ENCODE data around the gene DNAAF8. TPM values are rescaled to one million over a fixed set of nuclear protein-coding genes. Genes with fewer than 3 reads are reported as not detected.
"Not testable (repeated sequence)": the region's sequence is repeated elsewhere in the genome, so short reads cannot be mapped to it uniquely, and the experiment has no call there.

The DNAAF8 gene
- total RNA-seq, 3 donors from 2014 or later = 0.22 to 1.8 (median 0.98) TPM

- intact Hi-C loops (cut with DNase I, micrococcal nuclease) = no loop called here
- H3K36me3 ChIP-seq (ENCODE audit: low read depth) = no peaks in the 10 kb centered on the region
- no peaks in the 10 kb centered on the region for H3K9me3 ChIP-seq
- DNase-seq (no peak), ATAC-seq (no peak)
- H3K4me3 ChIP-seq = no peak overlapping the region
- H3K4me1 ChIP-seq (ENCODE audit: low read depth) = peaks cover 12% of the 10 kb centered on the region
- TF ChIP-seq, protein P1, sequence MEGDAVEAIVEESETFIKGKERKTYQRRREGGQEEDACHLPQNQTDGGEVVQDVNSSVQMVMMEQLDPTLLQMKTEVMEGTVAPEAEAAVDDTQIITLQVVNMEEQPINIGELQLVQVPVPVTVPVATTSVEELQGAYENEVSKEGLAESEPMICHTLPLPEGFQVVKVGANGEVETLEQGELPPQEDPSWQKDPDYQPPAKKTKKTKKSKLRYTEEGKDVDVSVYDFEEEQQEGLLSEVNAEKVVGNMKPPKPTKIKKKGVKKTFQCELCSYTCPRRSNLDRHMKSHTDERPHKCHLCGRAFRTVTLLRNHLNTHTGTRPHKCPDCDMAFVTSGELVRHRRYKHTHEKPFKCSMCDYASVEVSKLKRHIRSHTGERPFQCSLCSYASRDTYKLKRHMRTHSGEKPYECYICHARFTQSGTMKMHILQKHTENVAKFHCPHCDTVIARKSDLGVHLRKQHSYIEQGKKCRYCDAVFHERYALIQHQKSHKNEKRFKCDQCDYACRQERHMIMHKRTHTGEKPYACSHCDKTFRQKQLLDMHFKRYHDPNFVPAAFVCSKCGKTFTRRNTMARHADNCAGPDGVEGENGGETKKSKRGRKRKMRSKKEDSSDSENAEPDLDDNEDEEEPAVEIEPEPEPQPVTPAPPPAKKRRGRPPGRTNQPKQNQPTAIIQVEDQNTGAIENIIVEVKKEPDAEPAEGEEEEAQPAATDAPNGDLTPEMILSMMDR (IDR thresholded peaks at IDR 0.05) = no peak
These were observed 3.2 kb downstream of the DNAAF8 start for GRCh38 chr16:4737545-4737944.

GRCh38 chr16:4738370-4738769, 4.0 kb downstream of the DNAAF8 start:
- ATAC-seq; H3K4me1 ChIP-seq (ENCODE audit: low read depth); H3K36me3 ChIP-seq (ENCODE audit: low read depth); DNase-seq; intact Hi-C loops (cut with DNase I, micrococcal nuclease); H3K9me3 ChIP-seq; H3K4me3 ChIP-seq: not testable (repeated sequence)

- H3K36me3 ChIP-seq (ENCODE audit: low read depth) = no peaks in the 10 kb centered on the region
- intact Hi-C loops (cut with DNase I, micrococcal nuclease) = no loop called here
- ATAC-seq = peak; percentile 81
- DNase-seq = peak in 2 of 3 donors; percentile 29 to 51
- no peaks in the 10 kb centered on the region for H3K9me3 ChIP-seq
- H3K4me1 ChIP-seq (ENCODE audit: low read depth) = no peaks in the 10 kb centered on the region
- TF ChIP-seq, protein P1 (IDR thresholded peaks at IDR 0.05) = no peak
- H3K4me3 ChIP-seq = no peak overlapping the region
These were observed 9.0 kb downstream of the DNAAF8 start for GRCh38 chr16:4743226-4743878.

DNA sequence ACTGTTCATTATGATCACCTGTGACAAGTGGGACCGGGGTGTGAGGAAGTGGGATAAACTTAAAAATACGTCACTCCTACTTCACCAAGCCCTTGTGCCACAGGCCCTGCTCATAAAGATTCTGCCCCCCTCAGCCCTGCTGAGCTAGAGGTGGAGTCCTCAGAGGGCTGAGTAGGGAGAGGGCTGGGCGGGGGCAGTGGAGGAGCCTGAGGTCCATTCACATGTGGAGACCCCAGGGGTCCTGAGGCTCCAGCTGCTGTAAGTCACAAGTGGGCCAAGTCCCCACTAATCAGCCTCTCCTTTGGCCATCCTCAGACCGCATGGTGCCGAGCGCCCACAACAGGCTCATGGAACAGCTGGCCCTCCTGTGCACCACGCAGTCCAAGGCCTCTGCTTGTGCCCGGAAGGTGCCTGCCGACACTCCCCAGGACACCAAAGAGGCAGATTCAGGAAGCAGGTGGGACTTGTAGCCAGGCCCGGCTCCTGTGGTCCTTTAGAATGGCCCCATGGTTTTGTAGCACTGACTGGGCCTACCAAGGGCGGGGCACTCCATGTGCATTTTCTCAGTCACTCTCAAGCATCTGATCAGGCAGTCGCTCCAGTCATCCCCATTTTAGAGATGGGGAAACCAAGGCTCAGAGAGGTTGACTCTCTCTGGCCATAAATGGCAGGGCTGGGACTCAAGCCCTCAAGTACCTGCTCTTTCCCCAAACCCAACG, 10.4 kb downstream of the DNAAF8 start:
- DNase-seq = no peak
- no peaks in the 10 kb centered on the region for H3K4me1 ChIP-seq (ENCODE audit: low read depth)
- H3K9me3 ChIP-seq = no peaks in the 10 kb centered on the region
- no peak overlapping the region for H3K4me3 ChIP-seq
- intact Hi-C loops (cut with DNase I, micrococcal nuclease) = no loop called here
- TF ChIP-seq, protein P1 (IDR thresholded peaks at IDR 0.05) = no peak
- no peak for ATAC-seq
- H3K36me3 ChIP-seq (ENCODE audit: low read depth) = no peaks in the 10 kb centered on the region

GRCh38 chr16:4745274-4745569, 10.9 kb downstream of the DNAAF8 start:
- TF ChIP-seq, protein P1 (IDR thresholded peaks at IDR 0.05) = no peak
- DNase-seq = no peak
- no peak for ATAC-seq
- no peak overlapping the region for H3K4me3 ChIP-seq
- intact Hi-C loops (cut with DNase I, micrococcal nuclease) = no loop called here
- H3K4me1 ChIP-seq (ENCODE audit: low read depth) = no peaks in the 10 kb centered on the region
- H3K9me3 ChIP-seq = no peaks in the 10 kb centered on the region
- no peaks in the 10 kb centered on the region for H3K36me3 ChIP-seq (ENCODE audit: low read depth)

- no peaks in the 10 kb centered on the region for H3K4me1 ChIP-seq (ENCODE audit: low read depth)
- H3K4me3 ChIP-seq = no peak overlapping the region
- H3K9me3 ChIP-seq = no peaks in the 10 kb centered on the region
- DNase-seq = no peak
- ATAC-seq = no peak
- H3K36me3 ChIP-seq (ENCODE audit: low read depth) = no peaks in the 10 kb centered on the region
- intact Hi-C loops (cut with DNase I, micrococcal nuclease) = no loop called here
- TF ChIP-seq, protein P1 (IDR thresholded peaks at IDR 0.05) = no peak
These were observed 11.9 kb downstream of the DNAAF8 start for GRCh38 chr16:4746215-4746614.
